ENCODE results near the gene IGSF5. TPM values are rescaled to one million over a fixed set of nuclear protein-coding genes. Genes with fewer than 3 reads are reported as not detected.

Gene IGSF5
- polyA plus RNA-seq, 1 donor: 1.5 TPM

DNA sequence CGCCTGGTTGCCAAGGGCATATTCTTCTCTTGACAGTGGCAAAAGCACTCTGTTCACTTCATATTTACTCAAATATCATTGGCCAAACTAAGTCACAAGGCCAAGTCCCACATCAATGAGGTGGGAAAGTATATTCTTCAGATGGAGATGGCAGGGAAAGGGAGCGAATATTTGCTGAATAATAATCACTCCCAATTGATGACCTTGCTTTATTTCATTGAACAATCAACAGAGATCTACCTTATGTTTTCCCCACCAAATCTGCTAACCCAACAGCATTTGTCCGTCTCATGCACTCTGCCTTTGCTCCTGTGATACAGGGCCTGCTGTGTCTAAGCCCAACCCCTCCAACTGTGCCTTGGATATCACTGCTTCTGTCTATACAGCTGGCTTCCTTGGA is 77.1 kb downstream of the IGSF5 start:
- no peak for DNase-seq (ENCODE audit: low read depth)

DNA sequence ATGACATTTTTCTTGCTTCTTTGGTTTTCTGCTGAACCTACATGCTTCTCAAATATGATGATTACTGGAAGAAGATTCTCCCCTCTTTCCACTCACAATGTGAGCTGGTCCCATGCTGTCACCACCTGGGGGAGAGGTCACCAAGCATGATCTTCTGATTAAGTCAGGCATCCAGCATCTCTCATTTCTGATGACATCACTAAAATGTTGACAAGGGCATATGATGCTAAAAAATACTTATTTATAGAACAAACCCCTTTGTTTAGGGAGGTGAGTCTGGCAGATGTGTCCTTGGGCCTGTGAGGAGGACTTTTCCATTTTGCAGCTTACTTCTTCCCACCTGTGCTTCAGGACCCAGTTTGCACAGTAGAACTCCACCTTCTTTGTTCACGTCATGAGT is 80.3 kb downstream of the IGSF5 start:
- DNase-seq (ENCODE audit: low read depth): no peak

DNA sequence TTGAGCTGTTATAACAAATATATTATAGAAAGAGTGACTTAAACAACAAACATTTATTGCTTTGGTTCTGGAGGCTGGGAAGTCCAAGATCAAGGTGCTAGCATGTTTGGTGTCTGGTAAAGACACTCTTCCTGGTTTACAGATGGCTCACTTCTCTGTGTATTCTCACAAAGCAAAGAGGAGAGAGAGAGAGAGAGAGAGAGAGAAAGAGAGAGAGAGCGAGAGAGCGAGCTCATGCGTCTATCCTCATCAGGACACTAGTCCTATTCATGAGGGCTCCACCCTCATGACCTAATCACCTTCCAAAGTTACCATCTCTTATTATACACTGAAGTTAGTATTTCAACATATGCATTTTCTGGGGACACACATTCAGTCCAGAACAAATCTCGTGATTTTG is 89.6 kb downstream of the IGSF5 start:
- DNase-seq (ENCODE audit: low read depth): no peak

DNA sequence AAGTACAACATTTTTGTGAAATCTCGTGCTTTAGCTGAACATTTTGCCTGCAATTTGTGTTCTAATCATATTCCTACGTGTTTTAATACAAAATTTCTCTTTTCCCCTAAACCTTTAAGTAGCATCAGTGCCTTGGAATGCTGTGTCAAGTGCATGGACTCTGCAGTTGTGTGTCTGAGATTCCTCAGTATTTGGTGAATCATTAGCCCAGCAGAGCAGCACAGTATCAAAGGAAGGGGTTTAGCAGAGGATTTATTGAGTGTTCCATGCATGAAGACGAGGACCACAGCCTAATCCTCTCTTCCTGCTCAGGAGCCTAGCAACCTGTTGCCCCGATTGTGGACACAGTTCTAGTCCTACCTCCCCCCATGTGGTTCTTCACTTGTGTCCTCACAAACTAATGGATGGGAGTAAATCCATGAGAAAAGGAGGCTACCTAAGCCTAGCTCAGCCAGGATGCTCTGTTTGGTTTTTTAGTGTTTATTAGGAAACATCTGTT is 92.9 kb downstream of the IGSF5 start:
- DNase-seq (ENCODE audit: low read depth): no peak

DNA sequence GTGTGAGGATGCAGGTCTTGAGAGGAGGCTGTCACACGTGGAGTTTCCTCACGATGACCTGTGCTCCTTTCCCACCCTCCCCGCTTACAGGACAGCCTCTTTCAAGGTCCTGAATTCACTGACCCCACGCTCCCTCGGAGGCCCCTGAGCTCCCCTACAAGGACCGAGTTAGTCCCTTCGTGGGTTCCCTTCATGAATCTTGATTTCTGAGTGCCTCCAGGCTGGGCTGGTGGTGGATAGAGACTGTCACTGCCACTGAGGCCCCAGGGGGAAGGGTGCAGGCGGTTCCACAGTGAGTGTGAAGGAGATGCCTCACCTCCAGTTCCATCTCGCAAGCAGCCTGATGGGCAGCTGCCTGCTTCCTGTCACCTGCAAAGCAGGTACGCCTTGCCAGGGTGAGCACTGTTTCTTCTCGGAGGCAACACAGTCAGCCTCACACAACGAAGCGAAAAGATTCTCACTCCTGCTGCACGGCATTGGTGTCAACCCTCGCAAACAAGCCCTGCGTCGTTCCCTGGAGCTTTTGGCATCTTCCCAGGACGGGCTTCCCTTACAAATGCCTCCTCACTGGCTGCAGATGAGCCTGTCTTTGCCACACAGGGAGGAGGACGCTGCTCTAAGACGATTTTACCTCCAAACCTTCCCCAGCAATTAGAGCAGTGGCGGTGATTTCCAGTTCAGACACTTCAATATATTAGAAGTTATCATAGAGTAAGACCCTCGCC is 95.6 kb downstream of the IGSF5 start:
- DNase-seq (ENCODE audit: low read depth): no peak

DNA sequence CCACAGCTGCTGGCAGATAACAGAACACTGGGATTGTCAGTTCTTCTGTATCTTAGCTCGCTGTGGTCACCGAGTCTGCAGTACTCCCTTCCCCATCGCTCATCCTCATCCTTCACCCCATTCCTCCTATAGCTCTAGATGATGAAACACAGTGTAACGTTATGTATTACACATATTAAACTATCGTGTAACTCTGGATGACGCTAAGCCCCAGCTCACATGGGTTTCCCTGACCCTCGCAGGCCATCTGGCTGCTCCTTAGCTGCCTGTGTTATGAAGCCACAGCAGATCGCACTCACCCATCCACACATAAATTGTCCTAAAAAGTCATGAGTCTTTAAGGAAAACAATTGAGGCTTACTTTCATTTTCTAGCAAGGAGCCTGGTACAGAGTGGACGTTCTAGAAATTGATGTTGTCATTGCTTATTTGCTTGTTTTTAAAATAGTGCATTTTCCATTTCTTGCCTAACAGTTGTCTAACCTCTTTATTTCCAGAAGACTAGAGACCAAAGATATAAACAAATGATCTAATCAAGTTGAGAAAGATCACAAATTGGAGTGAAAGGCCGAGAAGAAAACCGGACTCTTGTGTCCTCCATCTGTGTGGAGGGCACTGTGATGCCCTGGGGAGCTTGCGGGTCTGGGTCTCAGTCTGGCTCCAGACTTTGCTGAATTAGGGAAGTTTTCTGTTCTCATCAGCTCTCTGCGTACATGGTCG is 97.9 kb downstream of the IGSF5 start:
- no peak for DNase-seq (ENCODE audit: low read depth)

DNA sequence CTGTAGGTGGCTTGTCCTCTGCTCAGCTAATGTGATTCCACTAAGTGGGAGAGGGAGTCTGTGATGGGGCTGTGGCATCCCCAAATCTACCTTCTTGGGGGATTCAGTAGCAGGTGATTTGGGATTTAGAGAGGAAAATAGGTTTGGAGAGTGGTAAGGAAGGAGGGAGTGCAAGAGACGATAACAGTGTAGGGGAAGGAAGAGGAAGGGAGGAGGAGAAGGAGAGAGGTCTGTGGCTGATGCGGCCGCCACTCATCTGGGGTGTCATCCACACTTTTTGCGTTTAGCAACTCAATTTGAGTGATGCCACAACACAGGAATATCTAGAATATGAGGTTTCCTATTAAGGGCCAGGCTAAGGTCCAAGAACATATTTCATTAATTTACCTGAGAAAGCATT is 98.5 kb downstream of the IGSF5 start:
- no peak for DNase-seq (ENCODE audit: low read depth)

DNA sequence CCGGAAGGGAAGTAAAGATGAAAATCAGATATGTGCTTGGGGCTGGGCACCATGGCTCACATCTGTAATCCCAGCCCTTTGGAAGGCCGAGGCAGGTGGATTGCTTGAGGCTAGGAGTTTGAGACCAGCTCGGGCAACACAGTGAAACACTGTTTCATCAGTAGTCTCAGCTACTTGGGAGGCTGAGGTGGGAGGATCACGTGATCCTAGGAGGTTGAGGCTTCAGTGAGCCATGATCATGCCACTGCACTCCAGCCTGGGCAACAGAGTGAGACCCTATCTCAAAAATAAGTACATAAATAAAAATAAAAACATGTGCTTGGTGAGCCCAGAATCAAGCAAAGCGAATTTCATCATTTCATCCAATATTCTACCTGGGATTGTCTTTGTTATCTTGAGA is 98.9 kb downstream of the IGSF5 start:
- no peak for DNase-seq (ENCODE audit: low read depth)

DNA sequence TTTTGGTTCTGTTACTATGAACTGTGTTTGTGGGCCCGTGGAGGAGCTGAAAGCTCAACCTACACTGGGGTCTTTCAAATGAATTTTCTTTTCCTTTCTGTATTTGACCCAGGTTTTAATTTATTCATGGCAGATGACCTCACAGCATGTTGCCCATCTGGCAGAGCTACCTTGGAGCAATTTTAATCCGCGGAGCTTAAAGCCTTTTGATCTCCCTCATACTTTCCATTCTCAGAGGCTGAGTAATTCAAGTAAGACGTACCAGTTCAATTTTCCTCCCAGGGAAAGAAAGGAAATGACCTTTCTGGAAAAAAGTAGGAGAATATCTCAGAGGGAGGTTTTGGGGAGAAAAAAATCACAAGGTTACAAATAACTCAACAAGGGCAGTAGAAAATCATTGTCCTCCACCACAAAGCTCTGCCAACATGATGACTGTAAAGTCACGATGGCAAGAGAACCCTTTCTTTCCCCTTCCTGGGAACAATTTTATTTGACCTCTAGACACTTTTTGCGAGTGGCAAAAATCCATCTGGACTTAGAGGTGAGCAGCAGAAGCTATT is 100.7 kb downstream of the IGSF5 start:
- DNase-seq (ENCODE audit: low read depth): no peak

DNA sequence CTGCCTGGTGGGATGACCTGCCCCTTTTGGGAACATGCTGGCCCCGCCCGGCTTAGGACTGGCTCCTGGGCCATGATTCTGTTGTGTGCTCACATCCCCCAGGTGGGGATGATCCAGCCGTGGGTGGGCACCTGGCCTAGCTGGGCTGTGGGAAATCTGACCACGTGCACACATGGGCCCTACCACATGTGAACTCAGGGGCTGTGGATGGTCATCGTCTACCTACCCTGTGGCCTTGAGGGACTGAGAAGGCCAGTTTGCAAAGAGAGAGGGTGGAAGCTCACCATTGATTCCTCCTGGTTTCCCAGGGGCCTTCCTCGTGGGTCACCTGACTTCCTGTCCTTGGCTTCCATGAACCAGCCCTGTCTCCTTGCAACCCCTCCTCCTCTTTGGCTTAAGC is 102.9 kb downstream of the IGSF5 start:
- DNase-seq (ENCODE audit: low read depth): no peak

DNA sequence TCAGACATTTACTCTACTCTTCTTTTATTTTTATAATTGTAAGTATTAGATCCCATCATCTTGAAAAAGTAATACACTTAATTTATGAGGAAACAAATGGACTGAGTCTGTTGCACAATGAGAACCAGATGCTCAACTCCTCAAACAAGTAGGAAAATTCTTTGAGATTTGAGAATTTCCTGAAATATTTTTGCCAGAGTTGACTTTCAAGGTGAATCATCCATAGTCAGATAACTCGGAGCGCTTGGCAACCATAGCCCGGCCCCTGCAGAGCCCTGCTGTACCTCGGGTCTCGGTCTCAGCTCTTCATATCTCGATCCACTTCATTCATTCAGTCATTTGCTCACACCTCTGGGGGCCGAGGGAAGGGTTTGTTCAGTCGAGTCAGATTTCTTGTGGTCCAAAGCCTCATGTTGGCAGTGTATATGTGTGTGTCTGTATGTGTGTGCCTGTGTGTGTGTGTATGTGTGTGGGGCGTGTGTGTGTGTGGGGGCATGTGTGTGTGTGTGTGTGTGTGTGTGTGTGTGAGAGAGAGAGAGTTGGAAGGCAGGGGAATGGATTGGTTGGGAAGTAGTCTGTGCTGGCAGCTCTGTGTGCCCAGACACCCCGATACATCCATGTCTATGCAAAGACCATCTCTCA is 104.2 kb downstream of the IGSF5 start:
- peak; percentile 4 for DNase-seq (ENCODE audit: low read depth)

DNA sequence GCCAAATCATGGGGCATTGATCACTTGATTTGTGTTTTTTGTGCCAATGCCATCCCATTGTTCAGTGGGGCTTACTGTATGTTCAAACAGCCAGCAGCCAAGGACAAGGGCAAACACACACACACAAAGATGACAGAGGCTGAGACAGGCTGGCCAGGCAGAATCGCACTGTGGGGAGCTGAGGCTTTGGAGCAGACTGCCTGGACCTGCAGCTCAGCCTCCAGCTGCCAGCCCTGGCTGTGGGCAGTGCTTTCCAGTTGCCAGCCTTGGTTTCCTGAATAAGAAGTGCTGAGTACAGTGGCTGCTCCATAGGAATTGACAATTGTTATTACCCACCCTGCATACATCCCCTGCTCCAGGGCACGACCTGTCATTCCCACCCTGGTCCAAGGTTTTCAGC is 105.3 kb downstream of the IGSF5 start:
- no peak for DNase-seq (ENCODE audit: low read depth)

DNA sequence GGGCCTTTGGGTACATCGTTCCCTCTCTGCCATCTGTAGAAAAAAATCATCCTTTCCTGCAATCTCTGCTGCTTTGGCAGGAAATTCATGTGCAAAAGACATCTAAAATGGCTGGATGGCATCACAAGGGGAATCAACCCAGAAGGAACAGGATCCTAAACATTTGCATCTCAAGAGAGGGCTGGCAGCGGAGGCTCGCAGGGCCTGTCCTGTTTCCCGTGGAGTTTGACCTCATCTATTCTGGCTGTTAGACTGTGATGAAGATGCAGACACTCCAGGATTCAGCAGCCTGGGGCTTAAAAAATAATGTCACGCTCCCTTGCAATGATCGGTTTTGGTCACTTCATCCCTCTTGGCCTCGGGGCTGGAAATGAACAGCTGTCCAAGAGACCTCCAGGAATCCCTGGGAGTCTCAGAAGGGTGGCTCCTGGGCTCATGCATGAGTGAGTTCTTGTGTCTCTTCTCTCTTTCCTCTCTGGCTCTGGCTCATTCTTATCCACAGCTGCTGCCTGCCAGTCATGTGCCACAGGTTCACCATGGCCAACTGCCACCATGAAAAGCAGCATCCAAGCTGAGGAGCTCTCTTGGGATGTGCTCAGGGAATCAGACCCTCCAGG is 106.1 kb downstream of the IGSF5 start:
- no peak for DNase-seq (ENCODE audit: low read depth)

Other genes with a start within 250 kb of the IGSF5 start
- gene B3GALT5, start 132.2 kb upstream of the IGSF5 start, polyA plus RNA-seq (ENCODE audit: insufficient read length): 0.22 TPM
- gene PCP4, start 122.3 kb downstream of the IGSF5 start, polyA plus RNA-seq (ENCODE audit: insufficient read length): 0.78 TPM